IMR-90 (cell line): ENCODE results near the gene SS18. TPM values are rescaled to one million over a fixed set of nuclear protein-coding genes. Genes with fewer than 3 reads are reported as not detected.

ENCODE experiments used
- ATAC-seq: fragments of 200-7000 bp; cut with Tn5 transposase; 2 replicates; pipeline ENCODE4 v1.9.1; 2020; ENCODE audit warnings: low read depth, mild to moderate bottlenecking, moderate library complexity
- BruUV-seq: library from RNA; stranded (reverse); fragments of 400-500 nt; replicated peaks from 2 replicates; lab custom pipeline; 2021; lab: Mats Ljungman, UMichigan
- CTCF ChIA-PET: fragments of 300-600 bp; formaldehyde crosslinking; extraction: SDS; loops from one replicate; lab custom pipeline; 2021; ENCODE audit warnings: antibody characterized with exemption; lab: Yijun Ruan, JAX
- POLR2A ChIA-PET: fragments of 300-600 bp; sonication (Branson Sonifier 250); formaldehyde crosslinking; loops from one replicate; lab custom pipeline; 2022; ENCODE audit warnings: antibody characterized with exemption; ENCODE audit not compliant: unreplicated experiment; lab: Charles Lee
- DNase-seq: peaks from one replicate; pipeline ENCODE4 v3.0.0; 2013
- H2AFZ ChIP-seq: replicated peaks from 2 replicates; pipeline ENCODE3; 2013; ENCODE audit warnings: low read length, mild to moderate bottlenecking; ENCODE audit not compliant: poor library complexity
- H2AK5ac ChIP-seq: 2 replicates; pipeline ENCODE4 v1.6.1; 2013; ENCODE audit warnings: low read depth, low read length, inconsistent platforms
- H2AK9ac ChIP-seq: replicated peaks from 2 replicates; pipeline ENCODE3; 2013; ENCODE audit warnings: mild to moderate bottlenecking, low read depth, low read length, moderate library complexity; ENCODE audit not compliant: poor library complexity
- H2BK120ac ChIP-seq: 2 replicates; pipeline ENCODE4 v1.6.1; 2013; ENCODE audit warnings: low read depth, low read length, inconsistent platforms
- H2BK15ac ChIP-seq: 3 replicates; pipeline ENCODE4 v1.6.1; 2013; ENCODE audit warnings: low read depth, low read length, inconsistent platforms
- H2BK20ac ChIP-seq: 2 replicates; pipeline ENCODE4 v1.6.1; 2013; ENCODE audit warnings: low read depth, mild to moderate bottlenecking, inconsistent platforms, low read length, moderate library complexity
- H2BK5ac ChIP-seq: 2 replicates; pipeline ENCODE4 v1.6.1; 2013; ENCODE audit warnings: mild to moderate bottlenecking, low read depth, low read length, inconsistent platforms; ENCODE audit not compliant: poor library complexity, severe bottlenecking
- H3K14ac ChIP-seq: replicated peaks from 2 replicates; pipeline ENCODE4 v1.6.1; 2013; ENCODE audit warnings: low read depth, low read length, inconsistent platforms
- H3K18ac ChIP-seq: 2 replicates; pipeline ENCODE4 v1.6.1; 2013; ENCODE audit warnings: low read depth, low read length, control low read depth
- H3K23ac ChIP-seq: 2 replicates; pipeline ENCODE4 v1.6.1; 2013; ENCODE audit warnings: low read depth, low read length, inconsistent platforms
- H3K27ac ChIP-seq: 2 replicates; pipeline ENCODE4 v1.5.1; 2013; ENCODE audit warnings: mild to moderate bottlenecking, control low read depth, low read length; ENCODE audit not compliant: insufficient read depth
- H3K27me3 ChIP-seq: 2 replicates; pipeline ENCODE4 v1.6.1; 2013; ENCODE audit warnings: low read length; ENCODE audit not compliant: control insufficient read depth, insufficient read depth
- H3K36me3 ChIP-seq: 2 replicates; pipeline ENCODE4 v1.6.1; 2013; ENCODE audit warnings: low read length, mixed read lengths; ENCODE audit not compliant: control insufficient read depth, insufficient read depth
- H3K4ac ChIP-seq: 2 replicates; pipeline ENCODE4 v1.6.1; 2013; ENCODE audit warnings: low read depth, low read length, inconsistent platforms
- H3K4me1 ChIP-seq: 2 replicates; pipeline ENCODE4 v1.6.1; 2013; ENCODE audit warnings: low read length, mixed read lengths; ENCODE audit not compliant: control insufficient read depth, insufficient read depth
- H3K4me2 ChIP-seq: 2 replicates; pipeline ENCODE4 v1.6.1; 2013; ENCODE audit warnings: low read depth, mild to moderate bottlenecking, control low read depth, low read length, moderate library complexity
- H3K4me3 ChIP-seq: 2 replicates; pipeline ENCODE4 v1.5.1; 2013; ENCODE audit warnings: low read depth, mild to moderate bottlenecking, control low read depth, low read length, moderate library complexity; ENCODE audit not compliant: insufficient read depth
- H3K56ac ChIP-seq: 2 replicates; pipeline ENCODE4 v1.6.1; 2013; ENCODE audit warnings: low read length, inconsistent platforms; ENCODE audit not compliant: insufficient read depth; ENCODE audit errors: extremely low read depth
- H3K79me1 ChIP-seq, 2 experiments: 2 replicates each; pipeline ENCODE4 v1.6.1; 2013; ENCODE audit warnings: low read length in 2 of 2, inconsistent platforms in 1 of 2, low read depth in 1 of 2
- H3K9ac ChIP-seq: 2 replicates; pipeline ENCODE4 v1.6.1; 2013; ENCODE audit warnings: low read depth, low read length, control low read depth
- H3K9me1 ChIP-seq: 2 replicates; pipeline ENCODE4 v1.6.1; 2013; ENCODE audit warnings: low read length, inconsistent platforms; ENCODE audit not compliant: insufficient read depth
- H3K9me3 ChIP-seq: 2 replicates; pipeline ENCODE4 v1.6.1; 2013; ENCODE audit warnings: low read length; ENCODE audit not compliant: control insufficient read depth, insufficient read depth
- H4K20me1 ChIP-seq: 2 replicates; pipeline ENCODE4 v1.6.1; 2013; ENCODE audit warnings: low read length, inconsistent platforms; ENCODE audit not compliant: insufficient read depth
- H4K5ac ChIP-seq: 2 replicates; pipeline ENCODE4 v1.6.1; 2013; ENCODE audit warnings: mild to moderate bottlenecking, low read depth, low read length, control low read depth
- H4K8ac ChIP-seq, 2 experiments: 2 replicates each; pipeline ENCODE4 v1.6.1; 2013; ENCODE audit warnings: low read depth in 2 of 2, low read length in 2 of 2, control low read depth in 1 of 2, inconsistent platforms in 1 of 2
- H4K91ac ChIP-seq: 2 replicates; pipeline ENCODE4 v1.6.1; 2013; ENCODE audit warnings: low read depth, low read length, inconsistent platforms; ENCODE audit not compliant: insufficient read depth
- CHD1 ChIP-seq: IDR thresholded peaks from 2 replicates; pipeline ENCODE4 v1.6.1; 2012; ENCODE audit warnings: low read depth, low read length, improper control_type of control experiment
- MAFK ChIP-seq: IDR thresholded peaks from 2 replicates; pipeline ENCODE4 v1.6.1; 2012; ENCODE audit warnings: low read depth, low read length, improper control_type of control experiment
- MXI1 ChIP-seq: IDR thresholded peaks from 2 replicates; pipeline ENCODE4 v1.6.1; 2012; ENCODE audit warnings: low read depth, mild to moderate bottlenecking, low read length, moderate library complexity, borderline replicate concordance
- POLR2A ChIP-seq: IDR thresholded peaks from 2 replicates; pipeline ENCODE4 v1.6.1; 2012; ENCODE audit warnings: mild to moderate bottlenecking, low read depth, low read length
- RCOR1 ChIP-seq: IDR thresholded peaks from 2 replicates; pipeline ENCODE4 v1.6.1; 2012; ENCODE audit warnings: mild to moderate bottlenecking, low read length, improper control_type of control experiment; ENCODE audit not compliant: insufficient replicate concordance
- RFX5 ChIP-seq: IDR thresholded peaks from 2 replicates; pipeline ENCODE4 v1.8.0; 2012; ENCODE audit warnings: low read depth, mild to moderate bottlenecking, low read length, moderate library complexity
- SMC3 ChIP-seq: fragments of 150-350 bp; IDR thresholded peaks from 2 replicates; pipeline ENCODE4 v1.6.1; 2016; ENCODE audit warnings: low read depth, mild to moderate bottlenecking, antibody characterized with exemption, low read length, moderate library complexity
- WGBS, 2 experiments: methylation state at CpG; one replicate each; pipeline versions ENCODE4 v1.1.5 to v1.1.7; 2013; ENCODE audit warnings: missing lambda C conversion rate in 2 of 2; ENCODE audit not compliant: insufficient read length in 1 of 2; ENCODE audit errors: extremely low coverage in 2 of 2; 5-methylcytosine and 5-hydroxymethylcytosine counted together
- dilution Hi-C: fragments of 300-500 bp; cut with HindIII; formaldehyde crosslinking; loops from one replicate; pipeline ENCODE4 v1.14.3; 2018; ENCODE audit warnings: low sequenced_read_pairs; ENCODE audit not compliant: unreplicated experiment
- in situ Hi-C: fragments of 300-500 bp; cut with MboI; formaldehyde crosslinking; loops from 3 replicates; pipeline ENCODE4 v1.14.3; 2019; ENCODE audit warnings: low sequenced_read_pairs, inconsistent platforms, mixed read lengths
- intact Hi-C: fragments of 100-400 bp; cut with micrococcal nuclease; formaldehyde crosslinking; loops from 2 replicates; pipeline ENCODE4 v1.10.0; 2022
- polyA plus RNA-seq, 3 experiments: library from polyadenylated mRNA; depleted of rRNA; stranded (reverse); fragments of >200 nt; gene quantifications; 2 replicates each; pipeline ENCODE4 v1.2.3, GENCODE V29; 2012; ENCODE audit warnings: low replicate concordance in 1 of 3
- total RNA-seq: library from RNA; depleted of rRNA; stranded (reverse); fragments of >200 nt; gene quantifications from 2 replicates; pipeline ENCODE4 v1.2.3, GENCODE V29; 2012
- TF ChIP-seq, protein P1 (sequence below): conservative IDR thresholded peaks from 2 replicates; pipeline ENCODE4 v1.5.1; 2012; ENCODE audit warnings: mild to moderate bottlenecking, low read depth, low read length, improper control_type of control experiment
- TF ChIP-seq, protein P2 (sequence below): fragments of 150-350 bp; IDR thresholded peaks from 2 replicates; pipeline ENCODE4 v1.6.1; 2016; ENCODE audit warnings: low read depth, mild to moderate bottlenecking, low read length, moderate library complexity, borderline replicate concordance

SS18 gene
- total and polyA plus RNA-seq, 2 of the 4 experiments (the other 2 are of a cell fraction) = 112 to 242 TPM

DNA sequence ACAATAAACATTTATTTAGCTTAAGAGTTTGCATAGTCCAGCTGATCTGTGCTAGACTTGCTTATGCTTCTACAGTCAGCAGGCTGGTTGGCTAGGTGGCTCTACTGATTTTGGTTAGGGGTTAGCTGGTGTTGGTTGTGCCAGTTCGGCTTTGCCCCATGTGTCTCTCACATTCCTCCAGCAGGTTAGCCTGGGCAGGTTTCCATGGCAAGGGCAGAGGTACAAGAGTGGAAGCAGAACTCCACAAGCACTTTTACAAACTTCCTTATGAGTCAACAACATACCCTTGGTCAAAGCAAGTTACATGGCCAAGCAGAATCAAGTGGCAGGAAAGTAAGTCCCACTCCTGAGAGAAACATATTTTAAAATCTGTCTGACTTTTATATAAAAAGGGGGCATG is 82.3 kb downstream of the SS18 start:
- Histone ChIP-seq H4K91ac (no peak overlapping the region), H4K5ac (no peak overlapping the region), H3K4me1 (no peaks in the 10 kb centered on the region), H2BK5ac (no peak overlapping the region), H3K36me3 (0 out of 2 replicates have a peak, but pooled peaks cover 2% of the 10 kb centered on the region), H2AFZ (no peak overlapping the region), H3K23ac (no peak overlapping the region), H3K9me1 (no peaks in the 10 kb centered on the region), H3K18ac (no peak overlapping the region), H3K4me3 (no peak overlapping the region), H3K27ac (no peak overlapping the region), H2BK15ac (no peak overlapping the region), H3K56ac (no peak overlapping the region), H2AK9ac (no peak overlapping the region), H4K8ac (no peak overlapping the region), H3K27me3 (no peaks in the 10 kb centered on the region), H4K20me1 (no peaks in the 10 kb centered on the region), H3K9ac (no peak overlapping the region), H3K4ac (no peak overlapping the region), H2AK5ac (no peak overlapping the region), H2BK120ac (no peak overlapping the region), H3K4me2 (no peak overlapping the region), H2BK20ac (no peak overlapping the region), H3K14ac (no peak overlapping the region), H3K9me3 (no peaks in the 10 kb centered on the region), H3K79me1 (no peaks in the 10 kb centered on the region)
- no peak for TF ChIP-seq RCOR1
- no peak for TF ChIP-seq MXI1
- TF ChIP-seq, protein P1, sequence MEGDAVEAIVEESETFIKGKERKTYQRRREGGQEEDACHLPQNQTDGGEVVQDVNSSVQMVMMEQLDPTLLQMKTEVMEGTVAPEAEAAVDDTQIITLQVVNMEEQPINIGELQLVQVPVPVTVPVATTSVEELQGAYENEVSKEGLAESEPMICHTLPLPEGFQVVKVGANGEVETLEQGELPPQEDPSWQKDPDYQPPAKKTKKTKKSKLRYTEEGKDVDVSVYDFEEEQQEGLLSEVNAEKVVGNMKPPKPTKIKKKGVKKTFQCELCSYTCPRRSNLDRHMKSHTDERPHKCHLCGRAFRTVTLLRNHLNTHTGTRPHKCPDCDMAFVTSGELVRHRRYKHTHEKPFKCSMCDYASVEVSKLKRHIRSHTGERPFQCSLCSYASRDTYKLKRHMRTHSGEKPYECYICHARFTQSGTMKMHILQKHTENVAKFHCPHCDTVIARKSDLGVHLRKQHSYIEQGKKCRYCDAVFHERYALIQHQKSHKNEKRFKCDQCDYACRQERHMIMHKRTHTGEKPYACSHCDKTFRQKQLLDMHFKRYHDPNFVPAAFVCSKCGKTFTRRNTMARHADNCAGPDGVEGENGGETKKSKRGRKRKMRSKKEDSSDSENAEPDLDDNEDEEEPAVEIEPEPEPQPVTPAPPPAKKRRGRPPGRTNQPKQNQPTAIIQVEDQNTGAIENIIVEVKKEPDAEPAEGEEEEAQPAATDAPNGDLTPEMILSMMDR = no peak
- TF ChIP-seq RFX5 = no peak
- TF ChIP-seq MAFK = no peak
- TF ChIP-seq SMC3 = no peak
- TF ChIP-seq, protein P2, sequence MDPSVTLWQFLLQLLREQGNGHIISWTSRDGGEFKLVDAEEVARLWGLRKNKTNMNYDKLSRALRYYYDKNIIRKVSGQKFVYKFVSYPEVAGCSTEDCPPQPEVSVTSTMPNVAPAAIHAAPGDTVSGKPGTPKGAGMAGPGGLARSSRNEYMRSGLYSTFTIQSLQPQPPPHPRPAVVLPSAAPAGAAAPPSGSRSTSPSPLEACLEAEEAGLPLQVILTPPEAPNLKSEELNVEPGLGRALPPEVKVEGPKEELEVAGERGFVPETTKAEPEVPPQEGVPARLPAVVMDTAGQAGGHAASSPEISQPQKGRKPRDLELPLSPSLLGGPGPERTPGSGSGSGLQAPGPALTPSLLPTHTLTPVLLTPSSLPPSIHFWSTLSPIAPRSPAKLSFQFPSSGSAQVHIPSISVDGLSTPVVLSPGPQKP = no peak
- no peak for TF ChIP-seq POLR2A
- no peak for TF ChIP-seq CHD1
- ChIA-PET CTCF (interaction anchor here (0.5 to 1.5 kb wide), 2 partner anchors 13 to 1464 kb away, joined by 4 to 6 read pairs; no protein-coding TSS in a partner anchor), POLR2A (no interaction called here)
- dilution Hi-C loops (no loop called here), in situ Hi-C loops (no loop called here), intact Hi-C loops (loop anchor here (5.0 kb wide), 1 partner anchor 34 kb away; no protein-coding TSS in a partner anchor)
- no TSS peak for BruUV-seq
- no peak for DNase-seq
- ATAC-seq = no peak
- no CpG with 5 or more reads among the region's 1 CpG for WGBS, 2 experiments
